Esophagus mucosa (tissue), 1 donor: Measurements from ENCODE around the gene UBQLNL. TPM values are rescaled to one million over a fixed set of nuclear protein-coding genes. Genes with fewer than 3 reads are reported as not detected.

Source experiments
- ATAC-seq: fragments of 200-7000 bp; cut with Tn5 transposase; one replicate; pipeline ENCODE4 v1.9.1; 2020
- total RNA-seq: library from RNA; stranded (reverse); gene quantifications from one replicate; pipeline ENCODE4 v1.2.4, GENCODE V29; 2023
- donor health status: DM: yes; HTN: yes; CAD: no.

UBQLNL gene
- 0.08 TPM for total RNA-seq

GRCh38 chr11:5516599-5516998 is at the start of gene UBQLNL:
Gene UBQLNL (minus strand): TSS chr11:5516699. CDS start chr11:5516441, 258 bp downstream.
- ATAC-seq, result no peak

- ATAC-seq, result peak; percentile 60
Measured at GRCh38 chr11:5564259-5565019, 47.9 kb upstream of the UBQLNL start.

- no peak for ATAC-seq
Measured at GRCh38 chr11:5557751-5558150, 41.3 kb upstream of the UBQLNL start.

GRCh38 chr11:5556596-5557188 is 40.2 kb upstream of the UBQLNL start:
- no peak for ATAC-seq

- no peak for ATAC-seq
Measured at GRCh38 chr11:5553343-5553742, 36.8 kb upstream of the UBQLNL start.

- no peak for ATAC-seq
Measured at GRCh38 chr11:5550440-5551095, 34.1 kb upstream of the UBQLNL start.

GRCh38 chr11:5548440-5548839 is 31.9 kb upstream of the UBQLNL start, which contains the start of gene OR52H1:
Gene OR52H1 (minus strand): TSS chr11:5548540. CDS start chr11:5545505, 3,035 bp downstream.
- ATAC-seq, result no peak

GRCh38 chr11:5547982-5548381 is 31.5 kb upstream of the UBQLNL start:
- ATAC-seq, result no peak

GRCh38 chr11:5546457-5546856 is 30.0 kb upstream of the UBQLNL start:
- no peak for ATAC-seq

GRCh38 chr11:5541427-5541826 is 24.9 kb upstream of the UBQLNL start:
- ATAC-seq, result no peak

- no peak for ATAC-seq
Measured at GRCh38 chr11:5536482-5536881, 20.0 kb upstream of the UBQLNL start.

- ATAC-seq, result no peak
Measured at GRCh38 chr11:5534046-5534445, 17.5 kb upstream of the UBQLNL start.

- ATAC-seq, result no peak
Measured at GRCh38 chr11:5531053-5531831, 14.7 kb upstream of the UBQLNL start.

GRCh38 chr11:5528495-5528894 is 12.0 kb upstream of the UBQLNL start:
- ATAC-seq, result no peak

GRCh38 chr11:5527716-5528115 is 11.2 kb upstream of the UBQLNL start:
- no peak for ATAC-seq

GRCh38 chr11:5524756-5525155 is 8.3 kb upstream of the UBQLNL start:
- ATAC-seq, result no peak

- no peak for ATAC-seq
Measured at GRCh38 chr11:5522308-5522707, 5.8 kb upstream of the UBQLNL start.

GRCh38 chr11:5521540-5521939 is 5.0 kb upstream of the UBQLNL start:
- ATAC-seq, result no peak

- ATAC-seq, result no peak
Measured at GRCh38 chr11:5514841-5515240, 1.7 kb downstream of the UBQLNL start.

GRCh38 chr11:5509803-5510202 is 6.7 kb downstream of the UBQLNL start, which contains the start of gene UBQLN3:
Gene UBQLN3 (minus strand): TSS chr11:5509957. CDS start chr11:5509558, 399 bp downstream.
- no peak for ATAC-seq

- no peak for ATAC-seq
Measured at GRCh38 chr11:5508605-5509004, 7.9 kb downstream of the UBQLNL start.

GRCh38 chr11:5507933-5508305 is 8.6 kb downstream of the UBQLNL start:
- ATAC-seq, result no peak
